Breast epithelium (tissue), 3 donors: ENCODE results near the gene MYO1G.

Experiments used
- POLR2AphosphoS5 ChIP-seq, 3 donors: sonication (generic); formaldehyde crosslinking; IDR thresholded peaks; one replicate each; pipeline ENCODE4 v1.6.1; 2017; ENCODE audit warnings: antibody characterized with exemption in 3 of 3
- TF ChIP-seq, protein P1 (sequence below), 3 donors: fragments of 450-650 bp; IDR thresholded peaks; one replicate each; pipeline ENCODE4 v1.5.1; 2016 to 2017; ENCODE audit warnings: antibody characterized with exemption in 3 of 3, mild to moderate bottlenecking in 3 of 3, moderate library complexity in 3 of 3

DNA sequence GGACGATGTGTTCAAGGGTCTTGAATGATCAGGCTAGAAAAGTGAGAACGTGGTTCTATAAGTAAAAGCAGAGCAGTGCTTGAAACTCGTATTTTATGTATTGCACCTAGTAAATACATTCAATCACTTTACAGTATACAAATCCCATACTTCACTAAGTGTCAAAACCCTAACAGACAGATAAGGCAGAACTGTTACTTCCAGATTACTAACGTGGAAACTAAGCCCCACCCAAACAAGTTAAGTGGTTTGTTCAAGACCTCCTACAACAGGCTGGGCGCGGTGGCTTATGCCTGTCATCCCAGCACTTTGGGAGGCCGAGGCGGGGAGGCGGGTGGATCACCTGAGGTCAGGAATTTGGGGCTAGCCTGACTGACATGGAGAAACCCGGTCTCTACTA is 9.2 kb upstream of the MYO1G start:
- TF ChIP-seq, protein P1, sequence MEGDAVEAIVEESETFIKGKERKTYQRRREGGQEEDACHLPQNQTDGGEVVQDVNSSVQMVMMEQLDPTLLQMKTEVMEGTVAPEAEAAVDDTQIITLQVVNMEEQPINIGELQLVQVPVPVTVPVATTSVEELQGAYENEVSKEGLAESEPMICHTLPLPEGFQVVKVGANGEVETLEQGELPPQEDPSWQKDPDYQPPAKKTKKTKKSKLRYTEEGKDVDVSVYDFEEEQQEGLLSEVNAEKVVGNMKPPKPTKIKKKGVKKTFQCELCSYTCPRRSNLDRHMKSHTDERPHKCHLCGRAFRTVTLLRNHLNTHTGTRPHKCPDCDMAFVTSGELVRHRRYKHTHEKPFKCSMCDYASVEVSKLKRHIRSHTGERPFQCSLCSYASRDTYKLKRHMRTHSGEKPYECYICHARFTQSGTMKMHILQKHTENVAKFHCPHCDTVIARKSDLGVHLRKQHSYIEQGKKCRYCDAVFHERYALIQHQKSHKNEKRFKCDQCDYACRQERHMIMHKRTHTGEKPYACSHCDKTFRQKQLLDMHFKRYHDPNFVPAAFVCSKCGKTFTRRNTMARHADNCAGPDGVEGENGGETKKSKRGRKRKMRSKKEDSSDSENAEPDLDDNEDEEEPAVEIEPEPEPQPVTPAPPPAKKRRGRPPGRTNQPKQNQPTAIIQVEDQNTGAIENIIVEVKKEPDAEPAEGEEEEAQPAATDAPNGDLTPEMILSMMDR (IDR thresholded peaks at IDR 0.05), result no peak
- TF ChIP-seq POLR2AphosphoS5 (IDR thresholded peaks at IDR 0.05), result no peak
